Measurements from ENCODE around the gene SLA2. TPM values are rescaled to one million over a fixed set of nuclear protein-coding genes. Genes with fewer than 3 reads are reported as not detected.

SLA2 gene
- polyA plus RNA-seq, 2 of the 4 experiments (the other 2 are of a cell fraction) = 0.06 TPM; not detected in 1

- TF ChIP-seq USF2 (IDR thresholded peaks at IDR 0.05) (no peak), HEYL (CRISPR knock-in tag; IDR thresholded peaks at IDR 0.05) (no peak), MAX (IDR thresholded peaks at IDR 0.05) (no peak), NFE2L2 (conservative IDR thresholded peaks at IDR 0.05; ENCODE audit: low read length) (peak; percentile 72)
Observed at GRCh38 chr20:36606158-36607066, 39.6 kb downstream of the SLA2 start (continued).

- ChIA-PET POLR2A (interaction anchor here (1.1 to 1.4 kb wide), 2 partner anchors 9 to 17 kb away, joined by 3 to 5 read pairs; no protein-coding TSS in a partner anchor), CTCF (interaction anchor here (0.6 to 4.3 kb wide), 50 partner anchors 8 to 449 kb away, joined by 3 to 54 read pairs (median 4); partner anchors contain the start of genes DSN1 and TGIF2)
- FAIRE-seq (peak; percentile 70), ATAC-seq (peak; percentile 96 to 97), DNase-seq (ENCODE audit: low read depth in 1 of 2, low spot score in 1 of 2) (peak; percentile 85 to 99)
- H3K4me3 ChIP-seq = peak within 1 kb of the TSS; percentile 98
- H3K4me2 ChIP-seq = peak within 1 kb of the TSS; percentile 90
- H3K27ac ChIP-seq = peak within 1 kb of the TSS; percentile 95 to 96
- no peaks in the 10 kb centered on the region for H3K9me3 ChIP-seq
- WGBS (ENCODE audit: missing lambda C conversion rate) = 1% methylated on average over 26 of the region's 90 CpGs
- peaks cover 22% of the 10 kb centered on the region for H3K4me1 ChIP-seq
- TF ChIP-seq ELK1 (IDR thresholded peaks at IDR 0.05; ENCODE audit: low read depth, low read length) (no peak), BCL3 (IDR thresholded peaks at IDR 0.05) (peak; percentile 67; the same call in 2 of the 3 replicates), HEYL (CRISPR knock-in tag; IDR thresholded peaks at IDR 0.05) (no peak), SMC3 (IDR thresholded peaks at IDR 0.05) (peak; percentile 84), MYC (IDR thresholded peaks at IDR 0.05; ENCODE audit: borderline replicate concordance, low read length) (no peak; the same call in 1 of the 2 replicates), CBX2 (IDR thresholded peaks at IDR 0.05; ENCODE audit: borderline replicate concordance, low read depth) (no peak), MAX (IDR thresholded peaks at IDR 0.05) (peak; percentile 92), PHF8 (IDR thresholded peaks at IDR 0.05; ENCODE audit: borderline replicate concordance, low read depth) (peak; percentile 65; the same call in 1 of the 2 replicates), HDAC2 (IDR thresholded peaks at IDR 0.05) (no peak), JUNB (IDR thresholded peaks at IDR 0.05) (no peak), ZNF302 (CRISPR knock-in tag; IDR thresholded peaks at IDR 0.05) (no peak), PBX3 (IDR thresholded peaks at IDR 0.05) (0 out of 2 replicates have a peak, but pooled peaks have one; percentile 32), HMGXB4 (CRISPR knock-in tag; IDR thresholded peaks at IDR 0.05; ENCODE audit: borderline replicate concordance) (no peak), ZFP36 (IDR thresholded peaks at IDR 0.05; ENCODE audit: borderline replicate concordance, partially characterized antibody) (no peak), RCOR1 (IDR thresholded peaks at IDR 0.05; ENCODE audit: low read depth, low read length) (no peak), REST (IDR thresholded peaks at IDR 0.05) (no peak), HOXB13 (CRISPR knock-in tag; IDR thresholded peaks at IDR 0.05; ENCODE audit: low read depth) (no peak), USF2 (IDR thresholded peaks at IDR 0.05) (peak; percentile 27; the same call in 1 of the 2 replicates), CBX8 (IDR thresholded peaks at IDR 0.05) (no peak), FOXS1 (CRISPR knock-in tag; IDR thresholded peaks at IDR 0.05) (no peak), NFE2L2 (conservative IDR thresholded peaks at IDR 0.05; ENCODE audit: low read length) (no peak)
Observed at GRCh38 chr20:36605399-36606157, 40.4 kb downstream of the SLA2 start, which contains the start of gene RAB5IF. TSS of gene RAB5IF (plus strand) at chr20:36605779. CDS start at chr20:36605952, 173 bp downstream.
